Fibroblast of gingiva (primary cell): ENCODE measurements around the gene SMCO2.

Source experiments
- DNase-seq: peaks from one replicate; pipeline ENCODE4 v3.0.0-alpha.2; 2011; ENCODE audit warnings: low read depth

The SMCO2 gene

DNA sequence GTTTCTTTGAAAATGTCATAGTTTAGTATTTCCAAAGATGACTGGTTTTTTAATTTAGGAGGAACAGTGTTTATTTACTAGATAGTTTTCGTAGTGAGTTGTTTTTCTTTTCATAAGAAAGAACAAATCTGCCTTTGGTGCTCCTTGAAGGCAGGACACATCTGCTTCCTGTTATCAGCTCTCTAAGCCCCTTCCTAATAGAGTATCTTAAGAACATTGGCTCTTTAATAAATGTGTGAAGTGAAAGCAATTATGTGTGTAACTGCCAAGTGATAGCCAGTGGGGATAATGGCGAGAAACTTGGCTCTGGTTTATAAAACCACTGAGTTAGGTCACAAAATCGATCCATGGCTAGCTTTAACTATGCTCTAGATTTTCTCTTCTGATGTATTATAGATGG is 54.0 kb downstream of the SMCO2 start:
- no peak for DNase-seq

DNA sequence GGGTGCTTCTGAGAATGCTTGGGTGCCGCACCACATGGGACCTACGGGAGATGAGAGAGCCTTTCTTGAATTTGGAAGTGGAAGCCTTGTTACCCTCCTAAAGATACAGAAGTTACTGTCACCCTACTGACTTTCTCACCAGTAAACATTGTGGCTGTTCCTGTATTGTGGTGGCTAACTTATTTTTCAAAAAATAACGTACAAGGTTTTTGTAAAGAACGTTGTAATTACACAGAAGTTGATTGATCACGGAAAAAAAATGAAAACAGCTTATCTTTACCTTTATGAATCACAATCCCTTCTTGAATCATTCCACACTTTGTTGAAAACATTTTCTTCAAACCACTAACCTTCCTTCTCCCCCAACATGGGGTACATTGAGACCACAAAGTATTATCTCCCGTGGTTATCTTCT is 55.5 kb downstream of the SMCO2 start:
- no peak for DNase-seq

DNA sequence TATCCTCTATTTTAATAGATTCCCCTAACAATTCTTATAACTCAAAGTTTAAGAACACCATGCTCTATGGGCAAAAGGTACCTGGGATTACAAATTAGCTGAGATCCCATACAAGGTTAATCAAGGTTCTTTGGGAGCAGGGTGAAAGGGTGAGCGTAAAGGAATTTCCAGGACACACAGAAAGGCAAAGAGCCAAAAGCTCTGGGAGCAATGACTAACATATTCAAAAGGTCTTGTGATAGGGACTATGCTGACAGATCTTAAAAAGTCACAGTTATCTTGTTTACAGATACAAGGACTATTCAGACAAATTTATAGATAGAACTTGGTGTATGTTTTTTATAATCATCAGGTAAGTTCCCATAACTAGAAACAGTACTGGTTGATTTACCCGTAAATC is 58.0 kb downstream of the SMCO2 start:
- no peak for DNase-seq

DNA sequence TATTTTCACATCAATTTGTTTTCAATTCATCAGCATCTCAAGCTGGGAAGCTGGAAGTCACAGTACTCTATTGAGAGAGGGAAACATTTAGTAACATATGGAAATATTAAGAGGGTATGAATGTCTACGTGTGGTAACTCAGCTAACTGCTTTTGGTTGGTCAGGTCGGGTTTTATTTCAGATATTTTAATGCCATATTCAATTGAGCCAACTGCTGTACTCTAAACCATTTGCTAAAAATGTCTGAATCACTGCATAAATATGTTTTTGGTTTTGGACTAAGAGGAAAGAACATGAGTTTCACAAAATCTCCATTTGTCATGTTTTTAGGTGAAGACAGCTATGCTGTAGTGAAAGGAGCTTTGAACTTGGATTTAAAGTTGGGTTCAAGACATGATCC is 58.6 kb downstream of the SMCO2 start:
- peak; percentile 81 for DNase-seq

DNA sequence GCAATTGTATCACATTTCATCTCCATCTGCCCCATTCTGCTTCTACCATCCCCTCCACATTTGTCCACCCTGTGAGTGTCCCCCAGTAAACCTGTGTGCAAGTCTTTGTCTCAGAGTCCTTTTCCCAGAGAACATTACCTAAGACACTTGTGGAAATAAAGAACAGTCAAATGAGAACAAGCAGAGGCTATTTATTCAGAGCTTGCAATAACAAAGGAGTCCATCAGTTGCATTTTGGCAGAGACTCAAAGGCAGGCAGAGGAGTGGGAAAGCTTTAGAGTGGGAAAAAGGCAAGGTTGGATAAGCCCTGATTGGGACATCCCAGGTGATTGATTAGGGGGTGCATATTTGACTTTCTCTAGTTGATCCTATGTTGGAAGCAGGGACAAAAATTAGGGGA is 59.2 kb downstream of the SMCO2 start:
- DNase-seq, result no peak

DNA sequence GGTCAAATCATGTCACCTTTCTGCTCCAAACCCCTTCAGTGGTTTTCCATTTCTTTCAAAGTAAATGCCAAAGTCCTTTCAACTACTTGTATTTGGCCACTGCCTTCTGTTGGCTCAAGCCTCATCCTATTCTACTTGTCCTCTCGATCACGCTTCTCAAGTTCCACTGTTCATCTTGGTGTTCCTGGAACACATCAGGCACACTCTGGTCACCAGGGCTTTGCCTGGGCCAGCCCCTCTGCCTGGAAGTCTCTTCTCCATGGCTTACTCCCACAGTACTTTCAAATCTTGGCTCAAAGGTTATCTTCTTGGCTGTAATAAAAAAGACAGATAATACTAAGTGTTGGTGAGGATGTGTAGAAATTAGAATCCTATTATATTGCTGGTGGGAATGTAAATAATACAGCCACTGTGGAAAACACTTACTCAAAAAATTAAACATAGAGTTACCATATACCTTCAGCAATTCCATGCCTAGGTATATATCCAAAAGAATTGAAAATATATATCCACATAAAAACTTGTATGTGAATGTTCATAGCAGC is 60.2 kb downstream of the SMCO2 start:
- DNase-seq, result no peak

DNA sequence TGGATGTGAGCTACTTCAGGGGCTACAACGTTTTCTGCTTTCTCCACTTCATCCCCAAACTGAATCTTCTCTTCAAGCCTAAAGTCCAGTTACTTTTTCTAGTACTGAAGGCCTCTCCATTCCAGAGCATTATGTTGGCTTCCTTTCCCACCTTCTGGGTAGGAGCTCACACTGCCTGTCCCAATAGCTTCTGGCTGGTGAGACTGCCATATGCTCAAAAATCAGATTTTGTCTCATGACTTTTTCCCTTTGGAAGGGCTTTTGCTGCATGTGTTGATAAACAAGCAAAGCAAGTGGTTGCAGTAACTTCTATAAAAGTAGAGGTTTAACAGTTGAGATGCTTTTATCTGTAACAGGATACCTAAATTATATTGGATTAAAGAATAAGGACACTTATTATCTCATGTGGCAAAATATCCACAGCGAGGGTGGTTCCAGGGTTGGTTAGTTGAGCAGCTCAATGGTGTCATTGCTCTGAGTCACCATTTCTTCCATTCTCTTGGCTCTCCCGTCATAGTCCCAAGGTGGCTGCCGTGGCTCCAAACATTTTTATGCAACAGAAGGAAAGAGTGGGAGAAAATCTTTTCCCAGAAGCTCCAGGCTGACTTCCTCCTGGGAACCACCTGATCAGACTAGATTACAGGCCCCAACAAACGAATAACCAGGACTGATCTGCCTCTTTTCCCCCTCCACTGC is 62.3 kb downstream of the SMCO2 start:
- DNase-seq, result no peak

DNA sequence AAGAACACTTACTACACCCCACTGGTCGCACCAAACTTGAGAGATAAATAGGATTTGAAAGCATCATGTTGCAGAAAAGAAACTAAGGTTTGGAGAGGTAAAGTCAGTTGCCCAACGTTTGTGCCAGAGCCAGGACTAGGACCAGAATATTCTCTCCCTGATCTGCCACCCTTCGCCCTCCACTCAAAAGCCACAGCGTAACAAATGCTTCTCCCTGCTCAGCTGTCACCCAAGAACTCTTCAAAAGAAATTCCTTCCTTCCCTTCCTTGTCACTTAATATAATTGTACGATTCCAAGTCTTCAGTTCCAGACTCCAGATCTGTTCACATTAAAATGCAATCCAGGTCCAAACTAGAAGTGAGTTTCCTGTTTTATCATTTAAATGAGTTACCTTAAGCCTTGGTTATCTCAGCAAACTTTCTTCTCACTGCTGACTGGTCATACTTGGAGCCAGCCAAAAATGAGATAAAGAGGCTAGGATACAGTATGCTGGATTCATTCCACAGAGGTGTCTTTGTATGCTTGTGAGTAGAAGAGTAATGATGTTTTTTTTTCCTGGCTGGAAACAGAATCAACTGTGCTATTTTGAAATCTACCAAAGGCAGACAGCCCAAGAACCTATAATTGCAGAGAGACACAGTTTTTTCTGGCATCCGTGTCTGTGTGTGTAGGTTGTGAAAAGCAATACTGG is 64.6 kb downstream of the SMCO2 start:
- peak; percentile 31 for DNase-seq

DNA sequence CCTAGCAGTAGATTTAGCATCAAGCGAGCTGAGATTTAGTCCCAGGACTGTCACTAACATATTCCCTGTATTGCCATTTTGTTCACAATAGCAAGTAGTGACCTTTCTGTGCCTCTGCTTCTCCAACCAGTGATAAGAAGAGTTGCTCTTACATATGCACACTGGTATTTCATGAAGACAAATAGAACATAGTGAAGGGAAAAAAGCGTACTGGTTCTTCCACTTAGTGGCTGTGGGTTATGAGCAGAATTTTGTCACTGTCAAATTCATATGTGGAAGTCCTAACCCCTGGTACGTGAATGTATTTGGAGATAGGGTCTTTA is 65.1 kb downstream of the SMCO2 start:
- no peak for DNase-seq

DNA sequence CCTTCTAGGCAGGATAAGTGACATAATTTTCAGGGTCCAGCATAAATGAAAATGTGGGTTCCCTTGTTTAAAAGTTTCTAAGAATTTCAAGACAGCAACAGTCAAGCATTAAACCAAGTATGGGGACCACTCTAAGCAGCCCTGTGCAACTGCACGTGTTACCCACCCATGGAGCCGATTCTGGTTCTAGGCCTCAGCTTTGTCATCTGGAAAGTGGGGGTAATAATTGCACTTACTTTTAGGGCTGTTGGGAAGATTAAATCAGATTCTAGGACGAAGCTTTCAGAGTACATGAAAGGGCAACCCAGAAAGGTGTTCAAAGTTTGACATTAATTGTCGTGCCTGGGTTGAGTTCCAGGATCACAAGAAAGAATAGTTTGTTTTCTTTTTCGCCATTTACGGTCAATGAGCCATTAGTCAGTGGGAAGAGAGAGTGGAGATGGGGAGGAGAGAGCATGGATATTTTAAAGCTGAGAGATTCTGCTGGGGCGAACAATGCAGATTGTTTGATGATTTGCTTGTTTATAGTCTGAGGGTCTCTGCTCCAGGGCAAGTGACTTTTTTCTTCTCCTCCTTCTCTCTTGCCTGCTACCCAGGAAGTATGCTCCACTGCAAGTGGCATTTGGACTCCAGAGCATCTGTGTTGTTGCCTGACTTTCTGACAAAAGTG is 66.8 kb downstream of the SMCO2 start:
- no peak for DNase-seq

DNA sequence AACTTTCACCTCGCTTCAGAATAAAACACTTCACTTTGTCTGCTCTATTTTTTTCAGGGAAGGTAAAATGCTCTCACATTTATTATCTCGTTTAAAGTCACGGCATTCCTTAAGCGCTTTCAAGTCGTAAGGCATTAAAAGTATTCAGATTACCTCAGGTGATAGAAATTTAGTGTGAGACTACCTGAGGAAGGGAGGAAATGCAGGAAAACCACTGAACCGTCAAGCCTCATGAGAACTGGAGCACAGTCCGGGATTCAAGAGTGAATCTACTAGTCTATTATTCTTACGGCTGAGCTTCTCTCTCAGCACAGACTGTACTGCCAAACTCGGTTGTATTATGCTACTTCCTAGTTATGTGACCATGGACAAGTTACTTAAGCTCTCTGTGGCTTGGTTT is 69.1 kb downstream of the SMCO2 start:
- no peak for DNase-seq

DNA sequence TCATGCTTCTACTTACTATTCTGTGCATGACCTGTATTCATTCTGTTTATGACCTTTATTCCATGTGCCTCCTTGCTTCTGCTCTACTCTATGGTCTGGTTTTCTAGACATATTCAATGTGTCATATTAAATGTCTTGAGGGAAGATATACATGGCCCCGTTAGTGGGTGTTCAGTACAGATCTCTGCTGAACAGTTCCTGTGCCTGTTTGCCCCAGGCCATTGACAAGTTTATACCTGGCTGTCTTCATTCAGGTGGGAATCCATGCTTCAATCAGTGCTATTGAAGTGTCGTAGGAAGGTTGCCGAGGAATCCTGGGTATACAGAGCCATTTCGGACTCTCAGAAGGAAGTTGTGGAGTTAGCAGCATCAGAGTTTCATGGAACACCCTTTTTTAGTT is 70.1 kb downstream of the SMCO2 start:
- no peak for DNase-seq

DNA sequence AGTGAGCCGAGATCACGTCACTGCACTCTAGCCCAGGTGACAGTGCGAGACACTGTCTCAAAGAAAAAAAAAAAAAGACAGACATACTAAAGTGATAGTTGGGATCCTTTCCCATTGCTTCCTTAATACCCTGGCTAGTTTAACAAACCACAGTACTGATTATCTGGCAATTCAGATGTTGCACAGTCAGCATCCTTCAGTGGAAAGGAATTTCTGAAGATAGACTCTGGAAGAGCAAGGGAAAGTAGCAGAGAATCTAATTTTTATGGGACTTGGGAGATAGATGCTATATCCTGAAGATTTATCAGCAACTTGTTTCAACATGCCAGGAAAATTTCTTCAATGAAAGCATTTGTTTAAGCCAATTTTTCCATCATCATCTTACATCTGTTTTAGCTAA is 71.0 kb downstream of the SMCO2 start:
- DNase-seq, result no peak

DNA sequence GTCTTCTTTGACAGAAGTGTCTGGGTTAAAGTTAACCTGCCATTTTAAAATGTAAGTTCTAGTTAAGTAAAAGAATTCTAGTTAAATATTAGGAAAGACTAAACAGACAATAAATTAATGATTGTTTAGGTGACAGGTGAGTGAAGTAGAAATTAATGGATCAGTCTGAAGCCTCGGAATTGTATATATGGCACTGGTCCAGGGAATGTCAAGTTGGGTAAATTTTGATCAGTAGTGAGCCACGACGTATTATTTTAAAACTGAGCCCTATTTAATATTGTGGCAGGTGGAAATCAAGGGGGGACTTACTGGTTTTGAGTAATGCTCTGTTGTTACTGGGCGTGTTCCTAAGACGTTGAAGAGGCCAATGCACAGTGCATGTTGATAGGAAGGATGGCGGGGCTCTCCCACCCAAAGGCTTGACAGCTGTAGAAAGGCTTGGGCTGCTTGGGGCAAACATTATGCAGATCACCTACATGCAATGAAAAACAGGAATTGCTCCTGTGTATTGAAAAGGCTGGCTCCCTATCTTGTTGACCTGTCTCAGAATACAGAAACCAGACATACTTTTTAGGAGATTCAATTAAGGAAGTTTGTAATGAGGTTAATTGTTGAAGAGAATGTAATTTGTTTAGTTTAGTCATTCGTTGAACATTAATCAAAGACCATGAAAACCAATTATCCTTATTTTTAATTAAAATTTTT is 71.6 kb downstream of the SMCO2 start:
- DNase-seq, result no peak

DNA sequence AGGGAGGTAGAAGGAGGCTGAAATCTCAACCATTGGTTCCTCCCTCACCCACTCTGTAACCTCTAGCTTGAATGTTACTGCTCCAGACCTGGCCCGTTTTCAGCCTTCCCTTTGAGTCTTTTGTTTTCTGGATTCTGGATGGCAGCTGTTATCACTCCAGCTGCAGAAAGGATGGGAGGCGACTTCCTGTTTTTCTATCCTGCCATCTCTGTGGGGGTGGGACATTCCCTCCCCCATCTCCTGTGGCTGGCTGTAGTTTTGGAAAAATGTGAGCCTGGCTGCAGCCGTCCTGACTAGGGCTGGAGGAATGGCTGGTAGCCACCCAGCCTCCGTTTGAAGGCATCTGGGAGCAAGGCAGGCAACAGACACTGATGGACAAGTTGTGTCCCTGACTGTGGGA is 74.5 kb downstream of the SMCO2 start:
- peak; percentile 29 for DNase-seq

DNA sequence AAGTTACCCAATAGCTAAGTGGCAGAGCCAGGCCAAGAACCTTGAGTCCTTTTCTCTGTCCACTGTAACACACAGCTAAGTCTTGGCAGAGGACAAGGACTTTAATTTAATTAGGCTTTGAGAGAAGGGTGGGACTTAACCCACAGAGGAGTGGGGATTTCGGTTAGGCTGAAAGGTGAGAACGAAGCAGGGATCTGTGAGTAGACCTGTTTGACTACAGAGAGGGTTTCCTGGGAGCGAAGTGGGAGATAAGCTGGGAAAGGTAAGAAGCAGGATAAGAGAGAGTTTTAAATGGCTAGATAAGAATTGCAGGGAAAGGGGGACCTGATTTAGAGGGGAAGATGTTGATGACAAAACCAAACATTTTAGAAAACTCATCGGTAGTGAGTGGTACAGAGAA is 75.4 kb downstream of the SMCO2 start:
- DNase-seq, result no peak

DNA sequence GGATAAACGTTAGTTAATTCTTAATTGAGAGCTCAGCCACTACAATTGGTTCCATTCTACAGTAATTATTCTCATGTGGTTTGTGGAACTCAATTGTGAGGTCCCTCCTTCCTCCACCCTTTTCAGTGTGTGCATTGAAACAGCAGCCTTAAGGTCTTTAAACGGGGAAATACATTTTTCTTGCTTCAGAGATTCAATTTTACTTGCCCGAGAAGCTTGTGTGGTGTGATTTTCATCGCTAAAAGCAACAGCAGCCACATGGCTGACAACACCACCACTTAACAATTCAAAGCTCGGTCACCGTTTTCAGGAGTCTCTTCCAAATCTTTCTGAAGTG is 76.7 kb downstream of the SMCO2 start:
- DNase-seq, result no peak

DNA sequence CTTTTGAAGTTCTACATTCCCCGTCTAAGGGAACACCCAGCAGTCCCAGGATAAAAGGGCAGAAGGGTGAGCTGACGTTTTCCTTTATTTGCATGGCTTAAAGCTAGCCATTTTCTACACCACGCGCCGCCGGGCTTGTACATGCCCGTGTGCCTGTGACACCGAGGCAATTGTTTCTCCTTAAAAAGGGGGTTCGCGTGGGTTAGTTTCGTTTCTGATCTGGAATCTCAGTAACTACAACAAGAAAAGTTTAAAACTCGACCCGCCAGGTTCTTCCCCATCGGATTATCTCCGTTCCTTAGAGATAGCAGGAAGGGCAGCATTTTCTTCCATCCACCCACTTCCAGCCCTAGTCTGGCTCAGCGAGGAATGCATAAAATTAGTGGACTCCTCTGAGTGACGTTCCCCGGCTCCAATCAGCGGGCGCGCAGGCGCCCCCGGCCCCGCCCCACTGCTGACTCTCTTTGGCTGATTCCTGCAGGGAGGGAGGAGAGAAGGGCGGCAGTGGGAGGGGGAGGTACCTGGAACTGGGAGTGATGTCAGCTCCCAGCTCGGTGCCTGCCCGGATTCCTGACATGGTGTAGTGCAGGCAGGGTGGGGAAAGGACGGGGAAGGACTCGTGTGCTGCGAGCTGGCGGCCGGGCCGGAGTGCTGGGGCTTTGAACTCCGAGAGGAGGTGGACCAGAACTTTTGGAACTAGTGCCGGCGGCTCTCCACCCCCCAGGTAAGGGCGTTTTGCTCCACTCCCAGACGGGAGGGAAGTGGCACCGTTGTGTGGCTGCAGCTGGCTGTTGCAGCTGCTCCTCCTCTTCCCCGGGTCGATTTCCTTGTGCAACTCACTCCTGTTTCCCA is 77.3 kb downstream of the SMCO2 start, which contains the start of gene PPFIBP1:
PPFIBP1 (plus strand) TSS at position 565 of the 852 bp plus-strand sequence. CDS start 109,191 bp downstream, outside the sequence.
- DNase-seq, result peak; percentile 97

DNA sequence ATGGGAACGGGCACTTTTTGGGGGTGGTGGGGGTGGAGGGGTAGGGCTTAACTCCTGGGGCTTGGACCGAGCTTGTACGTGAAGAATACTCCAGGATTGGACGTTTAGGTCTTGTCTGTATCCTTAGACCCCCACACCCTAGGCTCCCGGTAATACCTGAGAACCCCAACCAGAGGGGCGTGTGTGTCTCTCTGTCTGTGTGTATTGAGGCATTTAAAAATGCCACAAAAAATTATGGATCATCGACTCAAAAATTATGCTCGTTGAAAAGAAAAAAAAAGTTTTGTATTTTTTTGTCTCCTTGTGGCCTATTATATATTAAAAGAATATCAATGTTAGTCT is 77.9 kb downstream of the SMCO2 start:
- no peak for DNase-seq

DNA sequence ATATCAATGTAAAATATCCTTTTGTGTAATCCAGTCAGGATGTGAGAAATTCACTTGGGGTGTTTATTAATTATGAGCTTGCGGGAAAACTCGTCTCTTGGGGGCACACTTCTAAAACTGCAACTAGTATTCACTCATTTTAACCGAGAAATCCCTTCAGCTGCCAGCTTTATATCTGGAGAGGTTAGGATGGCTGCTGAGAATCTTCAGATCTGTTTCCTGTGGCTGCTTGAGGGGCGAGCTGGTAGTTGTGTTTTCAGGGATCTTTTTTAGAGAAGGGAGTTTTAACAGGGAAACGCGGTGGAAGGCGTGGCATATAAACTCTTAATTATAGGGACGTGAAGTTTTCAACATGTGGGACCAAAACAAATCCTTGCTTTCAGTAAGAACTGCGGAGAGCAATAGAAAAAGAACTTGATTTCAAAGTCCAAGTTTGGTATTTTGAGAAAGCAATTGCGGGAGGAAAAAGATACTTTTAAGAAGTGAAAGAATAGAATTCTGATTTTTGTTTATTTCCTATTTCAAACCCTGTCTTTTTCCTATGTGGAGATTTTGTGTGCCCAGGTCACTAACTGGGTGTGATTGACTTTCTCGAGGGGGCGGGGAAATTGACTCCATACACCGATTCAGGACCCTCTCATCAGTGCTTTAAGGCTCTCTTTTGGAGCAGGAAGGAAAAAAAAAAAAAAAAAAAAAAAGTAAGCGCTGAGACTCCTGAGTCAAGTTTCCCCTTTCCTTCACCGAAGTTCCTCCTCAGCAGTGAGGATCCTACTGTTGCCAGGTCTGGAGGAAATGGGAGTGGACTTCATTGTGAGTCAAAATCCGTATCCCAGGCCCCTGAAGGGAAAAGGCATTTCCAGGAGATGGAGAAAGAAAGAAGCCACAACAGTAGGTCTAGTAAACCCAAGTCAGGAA is 78.6 kb downstream of the SMCO2 start:
- peak; percentile 56 for DNase-seq

DNA sequence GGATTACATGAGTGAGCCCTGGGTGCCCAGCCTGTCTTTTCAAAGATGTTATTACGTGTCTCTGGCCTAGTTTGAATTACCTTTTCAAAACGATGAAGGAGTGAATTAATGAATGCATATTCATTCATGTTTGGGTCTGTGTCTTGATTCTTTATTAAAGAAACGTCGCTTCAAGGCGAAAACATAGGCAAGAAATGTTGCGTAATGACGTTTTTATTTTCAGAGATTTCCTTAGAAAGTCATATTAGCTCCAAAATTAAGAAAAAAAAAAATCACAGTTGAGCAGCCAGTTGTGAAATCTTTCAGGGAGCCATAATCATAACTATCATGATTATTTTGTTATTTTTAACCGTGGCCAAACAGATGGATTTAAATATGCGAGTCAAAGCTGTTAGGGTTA is 81.0 kb downstream of the SMCO2 start:
- no peak for DNase-seq
